SK-N-SH treated with all-trans-retinoic acid at 6 μM for 48 hours (cell line): ENCODE data around the gene PCLO.
A peak's percentile ranks its signal among the peaks of the same experiment; 100 is the strongest.

Experiments used
- ATAC-seq: fragments of 200-7000 bp; cut with Tn5 transposase; 3 replicates; pipeline ENCODE4 v1.9.1; 2020; ENCODE audit warnings: mild to moderate bottlenecking, moderate library complexity
- ARNTL ChIP-seq: fragments of 450-650 bp; formaldehyde crosslinking; IDR thresholded peaks from 2 replicates; pipeline ENCODE4 v1.5.0; 2020; ENCODE audit warnings: low read depth, mild to moderate bottlenecking, moderate library complexity, borderline replicate concordance
- BACH2 ChIP-seq: fragments of 250-450 bp; sonication (Bioruptor Pico); IDR thresholded peaks from 2 replicates; pipeline ENCODE4 v1.9.0; 2021; ENCODE audit warnings: mild to moderate bottlenecking, borderline replicate concordance
- CSDC2 ChIP-seq: fragments of 250-450 bp; sonication (Bioruptor Pico); IDR thresholded peaks from 2 replicates; pipeline ENCODE4 v1.5.0; 2020; ENCODE audit warnings: mild to moderate bottlenecking, moderate library complexity
- CSRNP3 ChIP-seq: fragments of 250-450 bp; sonication (Bioruptor Pico); IDR thresholded peaks from 2 replicates; pipeline ENCODE4 v1.5.1; 2021; ENCODE audit warnings: mild to moderate bottlenecking, moderate library complexity
- ESRRG ChIP-seq: fragments of 250-450 bp; sonication (Bioruptor Pico); IDR thresholded peaks from 2 replicates; pipeline ENCODE4 v1.6.1; 2021; ENCODE audit warnings: mild to moderate bottlenecking
- GLIS3 ChIP-seq: fragments of 250-450 bp; sonication (Bioruptor Pico); IDR thresholded peaks from 2 replicates; pipeline ENCODE4 v1.5.0; 2020; ENCODE audit warnings: mild to moderate bottlenecking, moderate library complexity
- ISL1 ChIP-seq: fragments of 250-450 bp; sonication (Bioruptor Pico); IDR thresholded peaks from 2 replicates; pipeline ENCODE4 v2.1.2; 2022; ENCODE audit warnings: mild to moderate bottlenecking, moderate library complexity
- OSR1 ChIP-seq: fragments of 250-450 bp; sonication (Bioruptor Pico); IDR thresholded peaks from 2 replicates; pipeline ENCODE4 v1.8.0; 2022; ENCODE audit warnings: moderate library complexity, mild to moderate bottlenecking, inconsistent platforms
- PATZ1 ChIP-seq: fragments of 250-450 bp; sonication (Bioruptor Pico); IDR thresholded peaks from 2 replicates; pipeline ENCODE4 v1.8.0; 2020; ENCODE audit warnings: mild to moderate bottlenecking, moderate library complexity, borderline replicate concordance
- POU6F1 ChIP-seq: fragments of 250-450 bp; sonication (Bioruptor Pico); IDR thresholded peaks from 2 replicates; pipeline ENCODE4 v1.8.0; 2021; ENCODE audit warnings: low read depth, mild to moderate bottlenecking, moderate library complexity, borderline replicate concordance
- PPARA ChIP-seq: fragments of 250-450 bp; sonication (Bioruptor Pico); IDR thresholded peaks from 2 replicates; pipeline ENCODE4 v1.5.0; 2020; ENCODE audit warnings: mild to moderate bottlenecking, borderline replicate concordance
- RARB ChIP-seq: fragments of 250-450 bp; sonication (Bioruptor Pico); IDR thresholded peaks from 2 replicates; pipeline ENCODE4 v1.8.0; 2021; ENCODE audit warnings: mild to moderate bottlenecking, moderate library complexity
- SNAI2 ChIP-seq: fragments of 250-450 bp; sonication (Bioruptor Pico); IDR thresholded peaks from 2 replicates; pipeline ENCODE4 v1.5.0; 2020; ENCODE audit warnings: mild to moderate bottlenecking, moderate library complexity
- TCF4 ChIP-seq: fragments of 250-450 bp; sonication (Bioruptor Pico); IDR thresholded peaks from 2 replicates; pipeline ENCODE4 v1.8.0; 2021; ENCODE audit warnings: mild to moderate bottlenecking, moderate library complexity, borderline replicate concordance
- TOX ChIP-seq: fragments of 250-450 bp; sonication (Bioruptor Pico); IDR thresholded peaks from 2 replicates; pipeline ENCODE4 v1.8.0; 2021; ENCODE audit warnings: mild to moderate bottlenecking, moderate library complexity, borderline replicate concordance
- ZC3H10 ChIP-seq: fragments of 250-450 bp; sonication (Bioruptor Pico); IDR thresholded peaks from 2 replicates; pipeline ENCODE4 v1.5.1; 2021; ENCODE audit warnings: mild to moderate bottlenecking, moderate library complexity
- ZFP3 ChIP-seq: fragments of 250-450 bp; sonication (Bioruptor Pico); IDR thresholded peaks from 2 replicates; pipeline ENCODE4 v1.5.0; 2020; ENCODE audit warnings: mild to moderate bottlenecking, moderate library complexity
- ZFP30 ChIP-seq: fragments of 450-650 bp; formaldehyde crosslinking; IDR thresholded peaks from 2 replicates; pipeline ENCODE4 v1.5.0; 2022; ENCODE audit warnings: mild to moderate bottlenecking, moderate library complexity
- ZNF565 ChIP-seq: fragments of 450-650 bp; formaldehyde crosslinking; conservative IDR thresholded peaks from 2 replicates; pipeline ENCODE4 v1.5.0; 2020; ENCODE audit warnings: low read depth, mild to moderate bottlenecking, moderate library complexity
- ZNF70 ChIP-seq: fragments of 450-650 bp; formaldehyde crosslinking; IDR thresholded peaks from 2 replicates; pipeline ENCODE4 v1.5.0; 2020; ENCODE audit warnings: mild to moderate bottlenecking, moderate library complexity
- ZNF8 ChIP-seq: fragments of 450-650 bp; formaldehyde crosslinking; IDR thresholded peaks from 2 replicates; pipeline ENCODE4 v1.5.0; 2020; ENCODE audit warnings: mild to moderate bottlenecking, moderate library complexity
- TF ChIP-seq, protein P1 (sequence below): fragments of 250-450 bp; sonication (Bioruptor Pico); IDR thresholded peaks from 2 replicates; pipeline ENCODE4 v1.5.0; 2020; ENCODE audit warnings: mild to moderate bottlenecking, moderate library complexity
- TF ChIP-seq, protein P2 (sequence below): fragments of 250-450 bp; sonication (Bioruptor Pico); IDR thresholded peaks from 2 replicates; pipeline ENCODE4 v1.5.1; 2020; ENCODE audit warnings: low read depth, mild to moderate bottlenecking, moderate library complexity

Gene PCLO

GRCh38 chr7:82950436-82950835, 212.2 kb downstream of the PCLO start:
- TF ChIP-seq PPARA (no peak), POU6F1 (no peak), ARNTL (CRISPR knock-in tag) (no peak), CSDC2 (no peak), CSRNP3 (CRISPR knock-in tag) (no peak), RARB (CRISPR knock-in tag) (no peak), ZFP3 (CRISPR knock-in tag) (no peak), GLIS3 (CRISPR knock-in tag) (no peak), ZNF565 (CRISPR knock-in tag) (no peak), ZNF8 (no peak), ZNF70 (CRISPR knock-in tag) (no peak), ESRRG (no peak), BACH2 (CRISPR knock-in tag) (no peak), ZFP30 (CRISPR knock-in tag) (no peak), SNAI2 (no peak), PATZ1 (CRISPR knock-in tag) (no peak), TOX (CRISPR knock-in tag) (no peak)
- no peak for ATAC-seq

DNA sequence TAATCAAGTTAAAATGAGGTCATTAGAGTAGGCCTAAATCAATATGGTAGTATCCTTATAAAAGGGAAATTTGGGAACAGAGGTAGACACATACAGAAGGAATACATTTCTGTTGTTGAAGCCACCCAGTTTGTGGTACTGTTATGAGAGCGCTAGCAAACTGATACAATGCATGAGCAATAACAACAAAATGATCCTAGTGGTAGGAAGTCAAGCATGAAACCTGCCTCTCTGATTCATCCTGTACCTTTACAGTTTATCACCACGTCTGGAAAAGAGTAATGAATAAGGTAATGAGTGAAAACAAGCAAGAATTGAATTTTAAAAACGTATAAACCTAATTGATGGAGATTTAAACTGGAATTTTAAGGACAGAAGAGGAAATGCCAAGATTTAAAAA, 217.2 kb downstream of the PCLO start:
- no peak for ATAC-seq
- TF ChIP-seq SNAI2, result no peak
- no peak for TF ChIP-seq TOX (CRISPR knock-in tag)
- no peak for TF ChIP-seq ISL1 (CRISPR knock-in tag)
- TF ChIP-seq, protein P1, sequence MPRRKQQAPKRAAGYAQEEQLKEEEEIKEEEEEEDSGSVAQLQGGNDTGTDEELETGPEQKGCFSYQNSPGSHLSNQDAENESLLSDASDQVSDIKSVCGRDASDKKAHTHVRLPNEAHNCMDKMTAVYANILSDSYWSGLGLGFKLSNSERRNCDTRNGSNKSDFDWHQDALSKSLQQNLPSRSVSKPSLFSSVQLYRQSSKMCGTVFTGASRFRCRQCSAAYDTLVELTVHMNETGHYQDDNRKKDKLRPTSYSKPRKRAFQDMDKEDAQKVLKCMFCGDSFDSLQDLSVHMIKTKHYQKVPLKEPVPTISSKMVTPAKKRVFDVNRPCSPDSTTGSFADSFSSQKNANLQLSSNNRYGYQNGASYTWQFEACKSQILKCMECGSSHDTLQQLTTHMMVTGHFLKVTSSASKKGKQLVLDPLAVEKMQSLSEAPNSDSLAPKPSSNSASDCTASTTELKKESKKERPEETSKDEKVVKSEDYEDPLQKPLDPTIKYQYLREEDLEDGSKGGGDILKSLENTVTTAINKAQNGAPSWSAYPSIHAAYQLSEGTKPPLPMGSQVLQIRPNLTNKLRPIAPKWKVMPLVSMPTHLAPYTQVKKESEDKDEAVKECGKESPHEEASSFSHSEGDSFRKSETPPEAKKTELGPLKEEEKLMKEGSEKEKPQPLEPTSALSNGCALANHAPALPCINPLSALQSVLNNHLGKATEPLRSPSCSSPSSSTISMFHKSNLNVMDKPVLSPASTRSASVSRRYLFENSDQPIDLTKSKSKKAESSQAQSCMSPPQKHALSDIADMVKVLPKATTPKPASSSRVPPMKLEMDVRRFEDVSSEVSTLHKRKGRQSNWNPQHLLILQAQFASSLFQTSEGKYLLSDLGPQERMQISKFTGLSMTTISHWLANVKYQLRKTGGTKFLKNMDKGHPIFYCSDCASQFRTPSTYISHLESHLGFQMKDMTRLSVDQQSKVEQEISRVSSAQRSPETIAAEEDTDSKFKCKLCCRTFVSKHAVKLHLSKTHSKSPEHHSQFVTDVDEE, result no peak
- TF ChIP-seq ESRRG, result no peak
- TF ChIP-seq ZFP30 (CRISPR knock-in tag), result no peak
- TF ChIP-seq, protein P2, sequence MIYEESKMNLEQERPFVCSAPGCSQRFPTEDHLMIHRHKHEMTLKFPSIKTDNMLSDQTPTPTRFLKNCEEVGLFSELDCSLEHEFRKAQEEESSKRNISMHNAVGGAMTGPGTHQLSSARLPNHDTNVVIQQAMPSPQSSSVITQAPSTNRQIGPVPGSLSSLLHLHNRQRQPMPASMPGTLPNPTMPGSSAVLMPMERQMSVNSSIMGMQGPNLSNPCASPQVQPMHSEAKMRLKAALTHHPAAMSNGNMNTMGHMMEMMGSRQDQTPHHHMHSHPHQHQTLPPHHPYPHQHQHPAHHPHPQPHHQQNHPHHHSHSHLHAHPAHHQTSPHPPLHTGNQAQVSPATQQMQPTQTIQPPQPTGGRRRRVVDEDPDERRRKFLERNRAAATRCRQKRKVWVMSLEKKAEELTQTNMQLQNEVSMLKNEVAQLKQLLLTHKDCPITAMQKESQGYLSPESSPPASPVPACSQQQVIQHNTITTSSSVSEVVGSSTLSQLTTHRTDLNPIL (CRISPR knock-in tag), result no peak
- TF ChIP-seq PPARA, result no peak
- no peak for TF ChIP-seq ZFP3 (CRISPR knock-in tag)
- no peak for TF ChIP-seq ZNF8

DNA sequence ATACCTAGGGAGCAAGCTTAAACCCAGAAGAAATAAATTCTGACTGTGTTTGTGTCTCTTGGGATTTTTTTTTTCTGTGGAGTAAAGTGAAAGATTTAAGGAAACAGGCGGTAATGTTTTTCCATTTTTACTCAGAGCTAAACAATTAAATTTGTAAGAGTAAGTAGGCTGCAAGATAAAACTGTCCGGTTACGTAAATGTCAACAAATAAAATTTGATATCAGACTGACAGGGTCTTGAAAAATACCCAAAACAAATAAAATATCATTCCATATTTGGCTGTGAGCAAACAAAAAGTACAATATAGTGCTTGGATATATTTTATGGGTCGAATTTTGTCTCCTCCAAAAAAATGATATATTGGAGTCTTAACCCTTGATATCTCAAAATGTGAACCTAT, 217.6 kb downstream of the PCLO start:
- TF ChIP-seq OSR1 (no peak), ISL1 (CRISPR knock-in tag) (peak; percentile 35; the same call in 1 of the 2 replicates)
- TF ChIP-seq, all 23 proteins: peak for 1
- ATAC-seq, result no peak

- no peak for ATAC-seq
- TF ChIP-seq TOX (CRISPR knock-in tag), result no peak
- TF ChIP-seq ISL1 (CRISPR knock-in tag), result no peak
- TF ChIP-seq, protein P1, result no peak
- TF ChIP-seq ESRRG, result no peak
- no peak for TF ChIP-seq ZFP3 (CRISPR knock-in tag)
- no peak for TF ChIP-seq ZNF565 (CRISPR knock-in tag)
- TF ChIP-seq, protein P2 (CRISPR knock-in tag), result no peak
- TF ChIP-seq ARNTL (CRISPR knock-in tag), result no peak
- no peak for TF ChIP-seq TCF4 (CRISPR knock-in tag)
- no peak for TF ChIP-seq PPARA
- TF ChIP-seq ZC3H10 (CRISPR knock-in tag), result no peak
- TF ChIP-seq SNAI2, result no peak
- TF ChIP-seq ZNF8, result no peak
- no peak for TF ChIP-seq CSDC2
- TF ChIP-seq GLIS3 (CRISPR knock-in tag), result no peak
These were observed 230.2 kb downstream of the PCLO start for GRCh38 chr7:82932516-82932915.
